ENCODE results near the gene PPM1D. TPM values are rescaled to one million over a fixed set of nuclear protein-coding genes. Genes with fewer than 3 reads are reported as not detected.
"Not testable (repeated sequence)": the region's sequence is repeated elsewhere in the genome, so short reads cannot be mapped to it uniquely, and the experiment has no call there.

Gene PPM1D
- polyA plus RNA-seq, 2 of the 4 experiments (the other 2 are of a cell fraction): 10.5 to 13.5 TPM

GRCh38 chr17:60590070-60590469 lies 9.9 kb upstream of the PPM1D start:
- TF ChIP-seq ZFP36 (IDR thresholded peaks at IDR 0.05; ENCODE audit: borderline replicate concordance, partially characterized antibody) (no peak), FOSL2 (IDR thresholded peaks at IDR 0.05) (no peak), FOSL2 (CRISPR knock-in tag; IDR thresholded peaks at IDR 0.05) (no peak), HOXB13 (CRISPR knock-in tag; IDR thresholded peaks at IDR 0.05; ENCODE audit: low read depth) (no peak), POLR2A (IDR thresholded peaks at IDR 0.05; ENCODE audit: low read length) (no peak), RARB (CRISPR knock-in tag; IDR thresholded peaks at IDR 0.05) (no peak), RCOR1 (IDR thresholded peaks at IDR 0.05; ENCODE audit: low read depth, low read length) (no peak)
- ChIA-PET POLR2A (interaction anchor here (0.7 to 2.8 kb wide), 2 partner anchors 10 to 134 kb away, joined by 6 to 13 read pairs; partner anchors contain the start of gene PPM1D), CTCF (interaction anchor here (0.5 to 2.0 kb wide), 6 partner anchors 10 to 448 kb away, joined by 3 to 11 read pairs (median 4); partner anchors contain the start of gene PPM1D)
- H3K9me3 ChIP-seq: no peaks in the 10 kb centered on the region
- WGBS (ENCODE audit: missing lambda C conversion rate): 24% methylated on average over 5 of the region's 5 CpGs
- no peak overlapping the region for H3K27ac ChIP-seq
- DNase-seq (ENCODE audit: low read depth in 1 of 2, low spot score in 1 of 2) (no peak), FAIRE-seq (no peak), ATAC-seq (no peak)
- H3K4me3 ChIP-seq: no peak overlapping the region
- H3K4me1 ChIP-seq: no peaks in the 10 kb centered on the region
- H3K4me2 ChIP-seq: no peak overlapping the region

GRCh38 chr17:60592750-60593149 lies 7.2 kb upstream of the PPM1D start:
- TF ChIP-seq RNF2 (IDR thresholded peaks at IDR 0.05; ENCODE audit: borderline replicate concordance, low read depth) (no peak), SMC3 (IDR thresholded peaks at IDR 0.05) (no peak), RAD21 (conservative IDR thresholded peaks at IDR 0.05 in 1 of 2, IDR thresholded peaks at IDR 0.05 in 1 of 2) (no peak), RARB (CRISPR knock-in tag; IDR thresholded peaks at IDR 0.05) (no peak), CHD4 (IDR thresholded peaks at IDR 0.05; ENCODE audit: borderline replicate concordance) (no peak), HOXA7 (CRISPR knock-in tag; IDR thresholded peaks at IDR 0.05) (no peak)
- TF ChIP-seq, protein P1, sequence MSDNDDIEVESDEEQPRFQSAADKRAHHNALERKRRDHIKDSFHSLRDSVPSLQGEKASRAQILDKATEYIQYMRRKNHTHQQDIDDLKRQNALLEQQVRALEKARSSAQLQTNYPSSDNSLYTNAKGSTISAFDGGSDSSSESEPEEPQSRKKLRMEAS (IDR thresholded peaks at IDR 0.05): no peak

DNA sequence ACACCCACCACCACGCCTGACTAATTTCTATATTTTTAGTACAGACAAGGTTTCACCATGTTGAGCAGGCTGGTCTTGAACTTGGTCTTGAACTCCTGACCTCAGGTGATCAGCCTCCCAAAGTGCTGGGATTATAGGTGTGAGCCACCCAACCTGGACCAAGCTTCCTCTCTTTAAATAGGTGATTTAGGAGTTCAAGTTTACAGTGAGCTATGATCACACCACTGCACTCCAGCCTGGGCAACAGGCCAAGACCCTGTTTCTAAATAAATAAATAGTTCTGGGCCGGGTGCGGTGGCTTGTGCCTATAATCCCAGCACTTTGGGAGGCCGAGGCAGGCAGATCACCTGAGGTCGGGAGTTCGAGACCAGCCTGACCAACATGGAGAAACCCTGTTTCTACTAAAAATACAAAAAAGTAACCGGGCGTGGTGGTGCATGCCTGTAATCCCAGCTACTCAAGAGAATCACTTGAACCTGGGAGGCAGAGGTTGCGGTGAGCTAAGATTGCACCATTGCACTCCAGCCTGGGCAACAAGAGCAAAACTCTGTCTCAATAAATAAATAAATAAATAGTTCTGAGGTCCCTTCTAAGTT lies 6.5 kb upstream of the PPM1D start:
- H3K9me3 ChIP-seq; H3K4me3 ChIP-seq; DNase-seq (ENCODE audit: low read depth in 1 of 2, low spot score in 1 of 2); ATAC-seq; H3K4me2 ChIP-seq; FAIRE-seq; H3K4me1 ChIP-seq; POLR2A ChIA-PET; H3K27ac ChIP-seq: not testable (repeated sequence)
- 71% methylated on average over 9 of the region's 9 CpGs for WGBS (ENCODE audit: missing lambda C conversion rate)
- CTCF ChIA-PET: interaction anchor here (0.6 to 2.8 kb wide), 6 partner anchors 20 to 505 kb away, joined by 3 to 9 read pairs (median 4); no protein-coding TSS in a partner anchor

More at GRCh38 chr17:60592750-60593149, 7.2 kb upstream of the PPM1D start:
- ATAC-seq (no peak), DNase-seq (ENCODE audit: low read depth in 1 of 2, low spot score in 1 of 2) (no peak), FAIRE-seq (no peak)
- WGBS (ENCODE audit: missing lambda C conversion rate): 66% methylated on average over 2 of the region's 2 CpGs
- ChIA-PET CTCF (interaction anchor here (0.9 to 2.8 kb wide), 4 partner anchors 9 to 504 kb away, joined by 3 to 9 read pairs (median 7); no protein-coding TSS in a partner anchor), POLR2A (no interaction called here)
- Histone ChIP-seq H3K9me3 (no peaks in the 10 kb centered on the region), H3K27ac (no peak overlapping the region), H3K4me2 (no peak overlapping the region), H3K4me3 (no peak overlapping the region), H3K4me1 (no peaks in the 10 kb centered on the region)

DNA sequence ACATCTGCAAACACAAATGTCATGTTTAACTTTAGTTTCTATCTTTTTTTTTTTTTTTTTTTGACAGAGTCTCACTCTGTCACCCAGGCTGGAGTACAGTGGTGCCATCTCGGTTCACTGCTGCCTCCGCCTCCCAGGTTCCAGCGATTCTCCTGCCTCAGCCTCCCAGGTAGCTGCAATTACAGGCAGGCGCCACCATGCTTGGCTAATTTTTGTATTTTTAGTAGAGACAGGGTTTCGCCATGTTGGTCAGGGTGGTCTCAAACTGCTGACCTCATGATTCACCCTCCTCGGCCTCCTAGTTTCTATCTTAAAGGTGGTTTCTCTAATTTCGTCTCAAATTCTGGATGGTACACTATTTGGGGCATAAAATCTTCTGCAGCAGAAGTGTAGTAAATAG lies 5.8 kb upstream of the PPM1D start:
- H3K4me2 ChIP-seq; H3K27ac ChIP-seq; DNase-seq (ENCODE audit: low read depth in 1 of 2, low spot score in 1 of 2); H3K4me3 ChIP-seq; POLR2A ChIA-PET; ATAC-seq; H3K9me3 ChIP-seq; FAIRE-seq; H3K4me1 ChIP-seq: not testable (repeated sequence)
- WGBS (ENCODE audit: missing lambda C conversion rate): 91% methylated on average over 7 of the region's 7 CpGs
- CTCF ChIA-PET: interaction anchor here (0.6 to 2.8 kb wide), 8 partner anchors 8 to 177 kb away, joined by 3 to 9 read pairs (median 4); partner anchors contain the start of gene APPBP2

GRCh38 chr17:60594734-60595133 lies 5.3 kb upstream of the PPM1D start:
- Histone ChIP-seq H3K9me3 (no peaks in the 10 kb centered on the region), H3K4me3 (no peak overlapping the region), H3K4me1 (0 out of 3 replicates have a peak, but pooled peaks cover 4% of the 10 kb centered on the region), H3K27ac (no peak overlapping the region), H3K4me2 (no peak overlapping the region)
- CTCF ChIA-PET: interaction anchor here (0.8 to 2.8 kb wide), 8 partner anchors 8 to 68 kb away, joined by 3 to 9 read pairs (median 4); partner anchors contain the start of gene APPBP2
- POLR2A ChIA-PET: interaction anchor here (0.6 kb wide), 2 partner anchors 9 to 17 kb away, joined by 3 to 6 read pairs; no protein-coding TSS in a partner anchor
- DNase-seq (ENCODE audit: low read depth in 1 of 2, low spot score in 1 of 2): no peak
- FAIRE-seq: no peak
- no peak for ATAC-seq
- 91% methylated on average over 2 of the region's 2 CpGs for WGBS (ENCODE audit: missing lambda C conversion rate)
- TF ChIP-seq PBX3 (IDR thresholded peaks at IDR 0.05) (no peak), RFX5 (IDR thresholded peaks at IDR 0.05) (no peak), MYC (IDR thresholded peaks at IDR 0.05; ENCODE audit: borderline replicate concordance, low read length) (no peak), ELK1 (IDR thresholded peaks at IDR 0.05; ENCODE audit: low read depth, low read length) (no peak)
- TF ChIP-seq, protein P2, sequence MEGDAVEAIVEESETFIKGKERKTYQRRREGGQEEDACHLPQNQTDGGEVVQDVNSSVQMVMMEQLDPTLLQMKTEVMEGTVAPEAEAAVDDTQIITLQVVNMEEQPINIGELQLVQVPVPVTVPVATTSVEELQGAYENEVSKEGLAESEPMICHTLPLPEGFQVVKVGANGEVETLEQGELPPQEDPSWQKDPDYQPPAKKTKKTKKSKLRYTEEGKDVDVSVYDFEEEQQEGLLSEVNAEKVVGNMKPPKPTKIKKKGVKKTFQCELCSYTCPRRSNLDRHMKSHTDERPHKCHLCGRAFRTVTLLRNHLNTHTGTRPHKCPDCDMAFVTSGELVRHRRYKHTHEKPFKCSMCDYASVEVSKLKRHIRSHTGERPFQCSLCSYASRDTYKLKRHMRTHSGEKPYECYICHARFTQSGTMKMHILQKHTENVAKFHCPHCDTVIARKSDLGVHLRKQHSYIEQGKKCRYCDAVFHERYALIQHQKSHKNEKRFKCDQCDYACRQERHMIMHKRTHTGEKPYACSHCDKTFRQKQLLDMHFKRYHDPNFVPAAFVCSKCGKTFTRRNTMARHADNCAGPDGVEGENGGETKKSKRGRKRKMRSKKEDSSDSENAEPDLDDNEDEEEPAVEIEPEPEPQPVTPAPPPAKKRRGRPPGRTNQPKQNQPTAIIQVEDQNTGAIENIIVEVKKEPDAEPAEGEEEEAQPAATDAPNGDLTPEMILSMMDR (IDR thresholded peaks at IDR 0.05): no peak

Data from A549 (cell line).